ENCODE measurements around the gene PIK3C2A.

PIK3C2A gene

GRCh38 chr11:17169876-17170275 lies 37.9 kb downstream of the PIK3C2A start:
- Histone ChIP-seq H3K4me3 (ENCODE audit: low read length) (no peak overlapping the region), H3K9ac (ENCODE audit: low read length) (no peak overlapping the region), H3K36me3 (ENCODE audit: control insufficient read depth, insufficient read depth, low read length) (no peaks in the 10 kb centered on the region), H3K9me3 (ENCODE audit: control insufficient read depth, low read length) (no peaks in the 10 kb centered on the region), H3K27me3 (ENCODE audit: control insufficient read depth, insufficient read depth, low read length) (no peaks in the 10 kb centered on the region), H3K4me1 (ENCODE audit: control insufficient read depth, insufficient read depth, low read length) (peaks cover 14% of the 10 kb centered on the region)

- no peaks in the 10 kb centered on the region for H3K9me3 ChIP-seq (ENCODE audit: control insufficient read depth, low read length)
- no peaks in the 10 kb centered on the region for H3K27me3 ChIP-seq (ENCODE audit: control insufficient read depth, insufficient read depth, low read length)
- H3K4me1 ChIP-seq (ENCODE audit: control insufficient read depth, insufficient read depth, low read length) = peaks cover 30% of the 10 kb centered on the region
- no peak overlapping the region for H3K4me3 ChIP-seq (ENCODE audit: low read length)
- H3K9ac ChIP-seq (ENCODE audit: low read length) = no peak overlapping the region
- no peaks in the 10 kb centered on the region for H3K36me3 ChIP-seq (ENCODE audit: control insufficient read depth, insufficient read depth, low read length)
These were observed 42.4 kb downstream of the PIK3C2A start for GRCh38 chr11:17165247-17165890.

- H3K4me1 ChIP-seq (ENCODE audit: control insufficient read depth, insufficient read depth, low read length) = peaks cover 26% of the 10 kb centered on the region
- H3K9ac ChIP-seq (ENCODE audit: low read length) = no peak overlapping the region
- no peaks in the 10 kb centered on the region for H3K9me3 ChIP-seq (ENCODE audit: control insufficient read depth, low read length)
- H3K36me3 ChIP-seq (ENCODE audit: control insufficient read depth, insufficient read depth, low read length) = no peaks in the 10 kb centered on the region
- H3K4me3 ChIP-seq (ENCODE audit: low read length) = no peak overlapping the region
- H3K27me3 ChIP-seq (ENCODE audit: control insufficient read depth, insufficient read depth, low read length) = no peaks in the 10 kb centered on the region
These were observed 43.2 kb downstream of the PIK3C2A start for GRCh38 chr11:17164361-17165246.

- no peaks in the 10 kb centered on the region for H3K36me3 ChIP-seq (ENCODE audit: control insufficient read depth, insufficient read depth, low read length)
- H3K9me3 ChIP-seq (ENCODE audit: control insufficient read depth, low read length) = no peaks in the 10 kb centered on the region
- no peaks in the 10 kb centered on the region for H3K27me3 ChIP-seq (ENCODE audit: control insufficient read depth, insufficient read depth, low read length)
- H3K9ac ChIP-seq (ENCODE audit: low read length) = no peak overlapping the region
- no peak overlapping the region for H3K4me3 ChIP-seq (ENCODE audit: low read length)
- H3K4me1 ChIP-seq (ENCODE audit: control insufficient read depth, insufficient read depth, low read length) = peaks cover 26% of the 10 kb centered on the region
These were observed 44.0 kb downstream of the PIK3C2A start for GRCh38 chr11:17163736-17164135.

- no peak overlapping the region for H3K9ac ChIP-seq (ENCODE audit: low read length)
- peaks cover 26% of the 10 kb centered on the region for H3K4me1 ChIP-seq (ENCODE audit: control insufficient read depth, insufficient read depth, low read length)
- no peaks in the 10 kb centered on the region for H3K9me3 ChIP-seq (ENCODE audit: control insufficient read depth, low read length)
- H3K36me3 ChIP-seq (ENCODE audit: control insufficient read depth, insufficient read depth, low read length) = no peaks in the 10 kb centered on the region
- no peak overlapping the region for H3K4me3 ChIP-seq (ENCODE audit: low read length)
- no peaks in the 10 kb centered on the region for H3K27me3 ChIP-seq (ENCODE audit: control insufficient read depth, insufficient read depth, low read length)
These were observed 44.5 kb downstream of the PIK3C2A start for GRCh38 chr11:17163291-17163690.

GRCh38 chr11:17162376-17162775 lies 45.4 kb downstream of the PIK3C2A start:
- Histone ChIP-seq H3K9me3 (ENCODE audit: control insufficient read depth, low read length) (no peaks in the 10 kb centered on the region), H3K27me3 (ENCODE audit: control insufficient read depth, insufficient read depth, low read length) (no peaks in the 10 kb centered on the region), H3K4me3 (ENCODE audit: low read length) (no peak overlapping the region), H3K9ac (ENCODE audit: low read length) (no peak overlapping the region), H3K4me1 (ENCODE audit: control insufficient read depth, insufficient read depth, low read length) (peaks cover 26% of the 10 kb centered on the region), H3K36me3 (ENCODE audit: control insufficient read depth, insufficient read depth, low read length) (no peaks in the 10 kb centered on the region)

GRCh38 chr11:17161515-17161914 lies 46.3 kb downstream of the PIK3C2A start:
- peaks cover 26% of the 10 kb centered on the region for H3K4me1 ChIP-seq (ENCODE audit: control insufficient read depth, insufficient read depth, low read length)
- no peak overlapping the region for H3K4me3 ChIP-seq (ENCODE audit: low read length)
- H3K27me3 ChIP-seq (ENCODE audit: control insufficient read depth, insufficient read depth, low read length) = no peaks in the 10 kb centered on the region
- no peak overlapping the region for H3K9ac ChIP-seq (ENCODE audit: low read length)
- H3K9me3 ChIP-seq (ENCODE audit: control insufficient read depth, low read length) = no peaks in the 10 kb centered on the region
- no peaks in the 10 kb centered on the region for H3K36me3 ChIP-seq (ENCODE audit: control insufficient read depth, insufficient read depth, low read length)

GRCh38 chr11:17159441-17159840 lies 48.3 kb downstream of the PIK3C2A start:
- Histone ChIP-seq H3K9ac (ENCODE audit: low read length) (no peak overlapping the region), H3K4me1 (ENCODE audit: control insufficient read depth, insufficient read depth, low read length) (peaks cover 11% of the 10 kb centered on the region)

More at GRCh38 chr11:17159441-17159840, 48.3 kb downstream of the PIK3C2A start:
- no peaks in the 10 kb centered on the region for H3K27me3 ChIP-seq (ENCODE audit: control insufficient read depth, insufficient read depth, low read length)
- no peak overlapping the region for H3K4me3 ChIP-seq (ENCODE audit: low read length)
- no peaks in the 10 kb centered on the region for H3K36me3 ChIP-seq (ENCODE audit: control insufficient read depth, insufficient read depth, low read length)
- H3K9me3 ChIP-seq (ENCODE audit: control insufficient read depth, low read length) = no peaks in the 10 kb centered on the region
